Stimulated activated CD4-positive, alpha-beta T cell treated with anti-CD3 and anti-CD28 coated beads, Interleukin-4, amount 100 ng/mL, for 4 hours (primary cell): ENCODE results near the gene PTPRCAP.
"Not testable (repeated sequence)": the region's sequence is repeated elsewhere in the genome, so short reads cannot be mapped to it uniquely, and the experiment has no call there.

Experiments
- DNase-seq, 2 experiments: peaks; one replicate each; pipeline ENCODE4 v3.0.0-alpha.2; 2020

PTPRCAP gene, protein sequence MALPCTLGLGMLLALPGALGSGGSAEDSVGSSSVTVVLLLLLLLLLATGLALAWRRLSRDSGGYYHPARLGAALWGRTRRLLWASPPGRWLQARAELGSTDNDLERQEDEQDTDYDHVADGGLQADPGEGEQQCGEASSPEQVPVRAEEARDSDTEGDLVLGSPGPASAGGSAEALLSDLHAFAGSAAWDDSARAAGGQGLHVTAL

DNA sequence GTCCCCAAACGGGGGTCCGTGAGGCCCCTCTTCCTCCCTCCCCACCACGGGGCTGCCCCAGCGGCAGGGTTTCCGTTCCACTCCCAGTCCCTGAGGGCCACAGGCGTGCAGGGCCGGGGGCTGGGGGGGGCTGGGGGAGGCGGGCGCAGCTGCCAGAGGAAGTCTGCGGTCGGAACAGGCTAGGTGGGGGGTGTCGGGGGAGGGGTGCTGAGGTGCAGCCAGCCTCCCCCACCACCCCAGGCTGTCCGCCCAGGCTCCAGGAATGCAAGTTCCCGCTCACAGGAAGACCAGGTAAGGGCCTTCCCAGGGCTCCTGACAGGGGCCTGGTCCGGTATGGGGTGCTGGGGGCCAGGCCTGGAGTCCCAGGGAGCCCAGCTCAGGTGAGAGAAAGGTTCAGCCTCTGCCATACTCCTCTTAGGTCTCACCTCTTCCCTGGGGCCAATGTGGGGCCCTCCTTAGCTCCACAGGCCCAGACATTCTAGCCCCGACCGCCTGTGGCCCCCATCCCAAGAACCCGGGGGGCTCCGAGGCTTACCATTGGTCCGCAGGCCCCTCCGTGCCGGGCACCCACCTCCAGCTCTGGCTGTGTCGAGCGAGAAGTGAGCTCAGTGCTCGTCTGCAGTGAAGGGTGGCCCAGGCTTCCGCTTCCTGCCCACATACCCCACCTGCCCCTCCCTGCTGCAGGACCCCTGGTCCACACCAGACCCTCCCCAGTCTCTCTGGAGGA is at the start of gene PTPRCAP:
Gene PTPRCAP, minus strand, starts transcription at position 601 of the 727 bp plus-strand sequence. Its CDS starts 63 bp downstream, at position 538.
- peak; percentile 74 for DNase-seq

DNA sequence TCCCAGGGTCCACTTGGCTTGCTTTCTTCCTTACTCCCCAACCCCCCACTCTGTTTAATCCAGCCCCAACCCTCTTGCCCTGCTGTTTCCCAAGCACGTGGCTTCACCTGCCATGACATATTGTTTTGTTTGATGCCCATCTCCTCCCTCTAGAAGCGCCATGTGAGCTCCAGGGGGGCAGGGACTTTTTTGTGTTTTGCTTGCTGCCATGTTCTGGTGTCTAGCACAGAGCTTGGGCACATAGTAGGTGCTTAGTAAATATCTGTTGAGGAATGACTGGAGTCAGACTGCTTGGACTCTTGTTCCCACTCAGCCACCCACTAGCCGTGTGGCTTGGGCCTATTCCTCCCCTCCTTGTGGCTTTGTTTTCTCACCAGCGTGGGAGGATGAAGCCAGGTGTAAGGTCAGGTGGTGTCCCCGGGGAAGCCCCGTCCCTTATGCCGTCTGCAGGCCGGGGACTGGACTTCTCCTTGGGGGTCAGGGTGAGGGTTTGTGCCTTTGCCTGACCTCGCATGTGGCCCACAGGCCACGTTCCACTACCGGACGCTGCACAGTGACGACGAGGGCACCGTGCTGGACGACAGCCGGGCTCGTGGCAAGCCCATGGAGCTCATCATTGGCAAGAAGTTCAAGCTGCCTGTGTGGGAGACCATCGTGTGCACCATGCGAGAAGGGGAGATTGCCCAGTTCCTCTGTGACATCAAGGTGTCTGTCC is 49.2 kb upstream of the PTPRCAP start:
- no peak for DNase-seq

GRCh38 chr11:67485873-67486361 is 48.4 kb upstream of the PTPRCAP start:
- peak in 1 of 2 experiments; percentile 29 for DNase-seq

DNA sequence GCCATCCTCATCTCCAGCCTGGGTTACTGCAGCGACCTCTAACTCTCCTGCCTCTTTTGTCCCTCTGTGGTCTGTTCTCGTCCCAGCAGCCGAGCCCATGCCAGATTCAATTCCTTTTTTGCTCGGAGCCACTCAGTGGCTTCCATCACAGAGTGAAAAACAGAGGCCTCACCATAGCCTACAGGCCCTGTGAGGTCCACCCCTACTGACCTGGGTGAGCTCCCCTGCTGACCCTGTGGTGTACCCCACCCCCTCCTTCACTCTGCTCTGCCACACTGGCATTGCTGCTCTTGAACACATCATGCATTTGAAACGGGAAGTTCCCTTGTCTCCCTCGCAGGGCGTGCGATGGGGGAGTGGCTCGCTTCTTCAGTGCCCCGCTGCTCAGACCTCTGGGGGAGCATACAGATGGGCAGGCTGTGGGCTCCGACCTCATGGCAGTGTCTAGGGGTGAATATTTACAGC is 47.4 kb upstream of the PTPRCAP start:
- DNase-seq: peak; percentile 62

GRCh38 chr11:67483831-67484665 is 46.6 kb upstream of the PTPRCAP start:
- DNase-seq: peak in 1 of 2 experiments; percentile 54

GRCh38 chr11:67482827-67483798 is 45.6 kb upstream of the PTPRCAP start, which contains the start of gene AIP:
AIP (plus strand) TSS chr11:67483026; CDS start chr11:67483159, 133 bp downstream.
- peak; percentile 95 to 97 for DNase-seq

DNA sequence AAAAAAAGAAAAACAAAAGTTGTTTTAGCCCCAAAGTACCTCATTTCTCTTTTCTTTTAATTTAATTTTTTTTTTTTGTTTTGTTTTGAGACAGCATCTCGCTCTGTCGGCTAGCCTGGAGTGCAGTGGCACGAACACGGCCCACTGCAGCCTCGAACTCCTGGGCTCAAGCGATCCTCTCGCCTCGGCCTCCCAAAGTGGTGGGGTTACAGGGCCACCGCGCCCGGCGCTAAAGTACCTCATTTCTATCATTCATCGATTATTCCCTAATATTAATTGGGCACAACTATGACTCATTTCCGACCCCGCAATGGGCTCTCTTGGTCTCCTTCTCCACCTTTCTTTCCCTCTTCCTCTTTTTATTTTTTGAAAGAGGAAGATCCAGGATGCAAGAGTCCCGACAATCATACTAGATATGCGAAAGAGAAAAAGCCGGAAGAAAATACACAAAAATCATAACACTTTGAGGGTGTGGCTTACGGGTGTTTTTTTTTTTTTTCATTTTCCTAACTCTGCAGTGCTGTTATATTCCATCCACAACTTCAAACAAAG is 44.9 kb upstream of the PTPRCAP start:
- DNase-seq: no peak

DNA sequence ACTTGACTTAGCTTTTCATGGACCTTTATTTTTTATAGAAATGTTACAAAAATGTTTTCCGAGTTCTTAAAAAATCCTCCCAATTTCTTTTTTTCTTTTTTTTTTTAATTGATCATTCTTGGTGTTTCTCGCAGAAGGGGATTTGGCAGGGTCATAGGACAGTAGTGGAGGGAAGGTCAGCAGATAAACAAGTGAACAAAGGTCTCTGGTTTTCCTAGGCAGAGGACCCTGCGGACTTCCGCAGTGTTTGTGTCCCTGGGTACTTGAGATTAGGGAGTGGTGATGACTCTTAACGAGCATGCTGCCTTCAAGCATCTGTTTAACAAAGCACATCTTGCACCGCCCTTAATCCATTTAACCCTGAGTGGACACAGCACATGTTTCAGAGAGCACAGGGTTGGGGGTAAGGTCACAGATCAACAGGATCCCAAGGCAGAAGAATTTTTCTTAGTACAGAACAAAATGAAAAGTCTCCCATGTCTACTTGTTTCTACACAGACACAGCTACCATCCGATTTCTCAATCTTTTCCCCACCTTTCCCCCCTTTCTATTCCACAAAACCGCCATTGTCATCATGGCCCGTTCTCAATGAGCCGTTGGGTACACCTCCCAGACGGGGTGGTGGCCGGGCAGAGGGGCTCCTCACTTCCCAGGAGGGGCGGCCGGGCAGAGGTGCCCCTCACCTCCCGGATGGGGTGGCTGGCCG is 40.0 kb upstream of the PTPRCAP start:
- DNase-seq: not testable (repeated sequence)

DNA sequence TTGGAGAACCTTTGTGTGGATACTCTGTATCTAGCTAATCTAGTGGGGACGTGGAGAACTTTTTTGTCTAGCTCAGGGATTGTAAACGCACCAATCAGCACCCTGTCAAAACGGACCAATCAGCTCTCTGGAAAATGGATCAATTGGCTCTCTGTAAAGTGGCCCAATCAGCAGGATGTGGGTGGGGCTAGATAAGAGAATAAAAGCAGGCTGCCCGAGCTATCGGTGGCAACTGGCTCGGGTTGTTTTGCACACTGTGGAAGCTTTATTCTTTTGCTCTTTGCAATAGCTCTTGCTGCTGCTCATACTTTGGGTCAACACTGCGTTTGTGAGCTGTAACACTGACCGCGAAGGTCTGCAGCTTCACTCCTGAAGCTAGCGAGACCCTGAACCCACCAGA is 39.2 kb upstream of the PTPRCAP start:
- not testable (repeated sequence) for DNase-seq

GRCh38 chr11:67472882-67473281 is 35.4 kb upstream of the PTPRCAP start:
- no peak for DNase-seq

DNA sequence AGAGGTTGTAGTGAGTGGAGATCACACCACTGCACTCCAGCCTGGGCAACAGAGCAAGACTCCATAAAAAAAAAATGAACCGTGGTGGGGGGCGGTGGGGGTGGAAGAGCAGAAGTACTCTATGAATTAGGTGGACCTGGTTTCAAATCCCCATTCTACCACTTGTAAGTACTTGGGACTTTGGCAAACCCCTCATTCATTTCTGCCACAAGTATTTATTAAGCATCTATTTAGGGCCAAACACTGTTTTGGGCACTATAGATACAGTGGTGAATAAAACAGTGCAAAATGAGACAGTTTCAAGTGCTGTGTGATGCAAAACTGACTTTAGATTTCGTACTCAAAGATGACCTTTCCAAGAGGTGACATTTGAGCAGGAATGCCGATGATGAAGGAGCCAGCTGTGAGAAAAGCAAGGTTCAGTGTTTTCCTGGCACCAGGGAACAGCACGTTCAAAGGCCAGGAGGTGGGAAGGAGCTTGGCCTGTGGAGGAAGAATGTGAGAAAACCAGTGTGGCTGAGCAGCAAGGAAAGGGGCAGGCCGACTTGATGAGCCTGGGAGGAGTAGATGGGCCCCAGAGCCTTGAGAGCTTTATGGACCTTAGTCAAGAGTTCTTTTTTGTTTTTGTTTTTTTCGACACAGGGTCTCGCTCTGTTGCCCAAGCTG is 33.0 kb upstream of the PTPRCAP start:
- no peak for DNase-seq

DNA sequence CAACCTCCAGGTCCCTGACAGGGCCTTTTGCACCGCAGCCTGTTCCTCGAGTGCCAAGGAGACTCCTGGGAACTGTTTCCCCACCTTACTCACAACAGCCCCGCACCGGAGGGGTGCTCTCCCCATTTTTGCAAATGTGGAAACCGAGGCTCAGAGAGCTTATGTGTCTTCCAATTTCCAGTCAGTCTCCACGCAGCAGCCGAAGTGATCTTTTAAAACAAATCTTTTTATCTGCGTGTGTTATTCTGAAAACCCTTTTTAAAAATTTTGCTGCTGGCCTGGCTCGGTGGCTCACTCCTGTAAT is 32.0 kb upstream of the PTPRCAP start:
- DNase-seq: no peak

DNA sequence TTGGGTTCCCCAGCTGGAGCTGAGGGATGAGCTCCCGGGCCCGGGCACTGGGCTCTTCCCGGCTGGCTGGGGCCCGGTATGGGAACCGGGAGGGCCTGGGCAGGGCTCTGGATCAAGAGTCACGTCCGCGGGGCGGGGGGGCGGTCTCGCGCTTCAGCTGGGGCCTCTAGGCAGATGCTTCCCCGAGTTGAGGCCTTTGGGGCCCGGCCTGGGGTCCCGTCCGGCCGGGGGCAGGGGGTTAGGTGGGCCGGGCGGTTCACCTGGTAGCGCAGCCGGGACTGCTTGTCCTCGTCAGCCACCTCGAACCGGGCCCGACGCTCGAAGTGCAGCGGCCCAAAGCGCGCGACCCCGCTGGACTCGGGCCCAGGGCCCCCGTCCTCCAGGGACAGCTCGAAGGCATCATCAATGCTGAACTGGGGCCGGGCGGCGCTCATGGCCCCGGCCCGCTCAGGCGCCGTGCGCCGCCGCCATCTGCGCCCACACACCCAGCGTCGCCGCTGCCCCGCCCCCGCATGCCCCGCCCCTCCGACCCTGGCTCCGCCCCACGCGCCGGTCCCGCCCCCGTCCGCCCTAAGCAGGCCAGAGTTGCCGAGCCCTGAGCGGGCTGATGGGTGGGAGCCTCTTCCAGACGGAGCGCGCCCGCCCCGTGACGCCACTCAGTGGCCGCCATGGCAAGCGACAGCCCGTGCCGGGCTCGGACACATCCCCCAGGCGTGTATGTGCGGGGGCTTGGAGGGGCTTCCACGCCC is 31.5 kb upstream of the PTPRCAP start, which contains the start of gene TMEM134:
Gene TMEM134, minus strand, starts transcription at position 493 of the 749 bp plus-strand sequence. Its CDS starts 59 bp downstream, at position 434.
- peak; percentile 88 to 96 for DNase-seq

- no peak for DNase-seq
Observed at GRCh38 chr11:67468456-67468758, 30.9 kb upstream of the PTPRCAP start.

GRCh38 chr11:67468056-67468455 is 30.6 kb upstream of the PTPRCAP start:
- peak; percentile 30 to 41 for DNase-seq

GRCh38 chr11:67466962-67467771 is 29.7 kb upstream of the PTPRCAP start:
- no peak for DNase-seq

- DNase-seq: no peak
Observed at GRCh38 chr11:67466367-67466766, 28.9 kb upstream of the PTPRCAP start.

DNA sequence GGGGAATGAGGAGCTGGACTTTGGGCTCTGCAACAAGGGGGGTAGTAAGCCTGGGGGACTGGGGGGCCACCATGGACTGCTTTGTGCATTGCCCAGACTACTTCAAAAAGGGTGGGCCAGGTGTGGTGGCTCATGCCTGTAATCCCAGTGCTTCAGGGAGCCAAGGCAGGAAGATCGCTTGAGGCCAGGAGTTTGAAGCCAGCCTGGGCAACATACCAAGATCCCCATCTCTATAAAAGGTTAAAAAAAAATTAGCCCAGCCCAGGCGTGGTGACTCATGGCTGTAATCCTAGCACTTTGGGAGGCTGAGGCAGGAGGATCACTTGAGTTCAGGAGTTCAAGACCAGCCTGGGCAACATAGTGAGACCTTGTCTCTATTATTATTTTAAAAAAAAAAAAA is 28.0 kb upstream of the PTPRCAP start:
- DNase-seq: not testable (repeated sequence)
